Esophagus muscularis mucosa (tissue), 2 donors: ENCODE measurements around the gene PJA2.

ENCODE experiments used
- POLR2A ChIP-seq: fragments of 450-650 bp; IDR thresholded peaks from one replicate; pipeline ENCODE4 v1.6.1; 2017; ENCODE audit warnings: antibody characterized with exemption, moderate library complexity, mild to moderate bottlenecking, low read depth
- POLR2AphosphoS5 ChIP-seq, 2 donors: sonication (generic); formaldehyde crosslinking; IDR thresholded peaks; one replicate each; pipeline ENCODE4 v1.6.1; 2017; ENCODE audit warnings: antibody characterized with exemption in 2 of 2

GRCh38 chr5:109364977-109365376 is 44.8 kb downstream of the PJA2 start:
- TF ChIP-seq POLR2A (no peak), POLR2AphosphoS5 (IDR thresholded peaks at IDR 0.05) (no peak)
